ENCODE data around the gene GGCX.

GGCX gene

GRCh38 chr2:85503168-85503850, 58.0 kb downstream of the GGCX start:
- ChIA-PET CTCF (interaction anchor here (0.6 to 1.6 kb wide), 4 partner anchors 39 to 83 kb away, joined by 3 to 5 read pairs (median 3); no protein-coding TSS in a partner anchor), POLR2A (ENCODE audit: low non-redundant PET) (interaction anchor here (1.6 kb wide), 1 partner anchor 36 kb away, joined by 7 read pairs; the partner anchor contains the start of gene MAT2A)

GRCh38 chr2:85502720-85503119, 58.6 kb downstream of the GGCX start:
- DNase-seq (ENCODE audit: low spot score), result no peak
- ChIA-PET POLR2A (ENCODE audit: low non-redundant PET) (interaction anchor here (1.6 kb wide), 1 partner anchor 36 kb away, joined by 7 read pairs; the partner anchor contains the start of gene MAT2A), CTCF (interaction anchor here (0.6 to 1.6 kb wide), 4 partner anchors 39 to 83 kb away, joined by 3 to 5 read pairs (median 3); no protein-coding TSS in a partner anchor)
- H3K27ac ChIP-seq, result peak overlapping the region; percentile 88
- TF ChIP-seq CTCF (conservative IDR thresholded peaks at IDR 0.05; ENCODE audit: low read depth), result no peak

More at GRCh38 chr2:85503168-85503850, 58.0 kb downstream of the GGCX start:
- peak overlapping the region; percentile 88 for H3K27ac ChIP-seq
- no peak for TF ChIP-seq CTCF (conservative IDR thresholded peaks at IDR 0.05; ENCODE audit: low read depth)
- no peak for DNase-seq (ENCODE audit: low spot score)

GRCh38 chr2:85501248-85501647, 60.0 kb downstream of the GGCX start:
- ChIA-PET CTCF (interaction anchor here (0.8 kb wide), 1 partner anchor 32 kb away, joined by 3 read pairs; no protein-coding TSS in a partner anchor), POLR2A (ENCODE audit: low non-redundant PET) (no interaction called here)
- no peak for DNase-seq (ENCODE audit: low spot score)
- TF ChIP-seq CTCF (conservative IDR thresholded peaks at IDR 0.05; ENCODE audit: low read depth), result no peak
- no peak overlapping the region for H3K27ac ChIP-seq

GRCh38 chr2:85497944-85498630, 63.2 kb downstream of the GGCX start:
- DNase-seq (ENCODE audit: low spot score), result no peak
- POLR2A ChIA-PET (ENCODE audit: low non-redundant PET), result no interaction called here
- CTCF ChIA-PET, result no interaction called here
- peak overlapping the region; percentile 90 for H3K27ac ChIP-seq
- TF ChIP-seq CTCF (conservative IDR thresholded peaks at IDR 0.05; ENCODE audit: low read depth), result no peak

GRCh38 chr2:85496436-85496835, 64.9 kb downstream of the GGCX start:
- TF ChIP-seq CTCF (conservative IDR thresholded peaks at IDR 0.05; ENCODE audit: low read depth), result no peak
- POLR2A ChIA-PET (ENCODE audit: low non-redundant PET), result no interaction called here
- H3K27ac ChIP-seq, result no peak overlapping the region
- no peak for DNase-seq (ENCODE audit: low spot score)
- CTCF ChIA-PET, result interaction anchor here (1.0 kb wide), 1 partner anchor 19 kb away, joined by 3 read pairs; no protein-coding TSS in a partner anchor
